HUES64 (cell line): Measurements from ENCODE around the gene LMCD1.

ENCODE experiments used
- H3K27ac ChIP-seq: 2 replicates; pipeline ENCODE4 v1.7.0; 2013; ENCODE audit warnings: low read depth, low read length, inconsistent platforms
- H3K27me3 ChIP-seq: 2 replicates; pipeline ENCODE4 v1.6.1; 2013; ENCODE audit warnings: mild to moderate bottlenecking, low read length; ENCODE audit not compliant: insufficient read depth
- H3K36me3 ChIP-seq: 2 replicates; pipeline ENCODE4 v1.6.1; 2013; ENCODE audit warnings: mild to moderate bottlenecking, low read length; ENCODE audit not compliant: insufficient read depth
- H3K4me1 ChIP-seq: 2 replicates; pipeline ENCODE4 v1.6.1; 2013; ENCODE audit warnings: mild to moderate bottlenecking, low read length, moderate library complexity; ENCODE audit not compliant: insufficient read depth
- H3K4me3 ChIP-seq: 2 replicates; pipeline ENCODE4 v1.5.1; 2013; ENCODE audit warnings: mild to moderate bottlenecking, low read length, moderate library complexity
- H3K9ac ChIP-seq: 2 replicates; pipeline ENCODE4 v1.6.1; 2013; ENCODE audit warnings: mild to moderate bottlenecking, low read depth, low read length
- H3K9me3 ChIP-seq: 2 replicates; pipeline ENCODE4 v1.6.1; 2013; ENCODE audit warnings: low read depth, low read length; ENCODE audit not compliant: insufficient read depth
- WGBS: fragments of 150-250, 120-280 bp; methylation state at CpG from one replicate; pipeline ENCODE4 v1.1.7; 2013; ENCODE audit warnings: missing lambda C conversion rate; 5-methylcytosine and 5-hydroxymethylcytosine counted together

Gene LMCD1

GRCh38 chr3:8553405-8553804 lies 51.8 kb downstream of the LMCD1 start:
- H3K4me3 ChIP-seq: no peak overlapping the region
- peaks cover 15% of the 10 kb centered on the region for H3K4me1 ChIP-seq
- no peak overlapping the region for H3K27ac ChIP-seq
- H3K27me3 ChIP-seq: no peaks in the 10 kb centered on the region
- H3K9me3 ChIP-seq: no peaks in the 10 kb centered on the region
- no peak overlapping the region for H3K9ac ChIP-seq
- WGBS: 92% methylated on average over 6 of the region's 6 CpGs
- H3K36me3 ChIP-seq: peaks cover 47% of the 10 kb centered on the region

DNA sequence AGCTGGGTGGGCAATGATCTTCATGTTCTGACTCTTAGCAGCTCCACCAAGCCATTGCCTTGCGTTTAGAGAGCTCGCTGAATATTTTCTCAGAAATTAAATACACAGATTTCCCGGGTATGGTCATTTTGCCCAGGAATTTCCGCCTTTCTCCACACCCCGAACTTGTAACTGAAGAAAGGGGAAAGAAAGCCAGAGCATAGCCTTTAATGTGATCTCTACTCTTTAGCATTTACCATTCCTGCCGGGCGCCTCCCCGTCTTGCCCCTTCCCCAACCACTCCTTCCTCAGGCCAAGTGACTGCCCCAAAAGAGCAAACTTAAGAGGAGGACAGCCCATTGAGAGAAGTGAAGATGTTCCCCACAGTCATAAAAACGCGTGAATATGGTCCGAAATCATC lies 53.1 kb downstream of the LMCD1 start:
- no peaks in the 10 kb centered on the region for H3K9me3 ChIP-seq
- H3K9ac ChIP-seq: no peak overlapping the region
- H3K4me3 ChIP-seq: no peak overlapping the region
- H3K27me3 ChIP-seq: no peaks in the 10 kb centered on the region
- WGBS: 91% methylated on average over 11 of the region's 11 CpGs
- H3K27ac ChIP-seq: no peak overlapping the region
- H3K4me1 ChIP-seq: peaks cover 15% of the 10 kb centered on the region
- peaks cover 36% of the 10 kb centered on the region for H3K36me3 ChIP-seq

DNA sequence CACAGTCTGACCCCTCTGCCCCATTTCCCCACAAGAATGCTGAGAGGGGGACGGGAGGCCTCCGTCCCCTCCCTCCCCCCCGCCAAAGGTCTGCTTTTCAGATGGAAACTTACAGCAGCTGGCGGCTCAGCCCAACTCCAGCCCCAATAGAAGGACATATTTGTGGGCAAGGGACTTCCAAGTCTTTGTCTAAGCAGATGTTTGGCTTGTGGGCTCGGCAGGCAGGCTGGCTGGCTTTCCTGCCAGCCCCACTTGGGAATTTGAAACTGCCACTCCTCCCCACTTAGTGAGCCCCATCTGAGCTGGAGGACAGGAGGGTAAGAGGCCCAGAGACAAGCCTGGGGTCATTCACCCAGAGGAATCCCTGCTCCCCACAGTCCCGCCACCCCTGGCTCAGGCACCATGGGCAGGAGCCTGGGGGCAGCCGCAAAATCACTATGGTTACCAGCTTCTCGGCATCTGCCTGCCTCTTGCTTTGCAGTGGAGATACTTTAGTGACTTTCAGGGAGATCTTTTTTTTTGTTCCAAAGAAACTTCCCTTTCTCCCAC lies 53.6 kb downstream of the LMCD1 start:
- WGBS: 46% methylated on average over 8 of the region's 8 CpGs
- Histone ChIP-seq H3K27me3 (no peaks in the 10 kb centered on the region), H3K9ac (no peak overlapping the region; the same call in 1 of the 2 replicates), H3K9me3 (no peaks in the 10 kb centered on the region), H3K27ac (peak overlapping the region; percentile 48; the same call in 1 of the 2 replicates), H3K36me3 (peaks cover 31% of the 10 kb centered on the region), H3K4me3 (no peak overlapping the region), H3K4me1 (peaks cover 15% of the 10 kb centered on the region)

- Histone ChIP-seq H3K27ac (no peak overlapping the region), H3K27me3 (no peaks in the 10 kb centered on the region), H3K9ac (no peak overlapping the region), H3K4me3 (no peak overlapping the region), H3K36me3 (peaks cover 24% of the 10 kb centered on the region), H3K9me3 (no peaks in the 10 kb centered on the region), H3K4me1 (peaks cover 15% of the 10 kb centered on the region)
- 91% methylated on average over 5 of the region's 6 CpGs for WGBS
Observed at GRCh38 chr3:8555725-8556472, 54.3 kb downstream of the LMCD1 start.

DNA sequence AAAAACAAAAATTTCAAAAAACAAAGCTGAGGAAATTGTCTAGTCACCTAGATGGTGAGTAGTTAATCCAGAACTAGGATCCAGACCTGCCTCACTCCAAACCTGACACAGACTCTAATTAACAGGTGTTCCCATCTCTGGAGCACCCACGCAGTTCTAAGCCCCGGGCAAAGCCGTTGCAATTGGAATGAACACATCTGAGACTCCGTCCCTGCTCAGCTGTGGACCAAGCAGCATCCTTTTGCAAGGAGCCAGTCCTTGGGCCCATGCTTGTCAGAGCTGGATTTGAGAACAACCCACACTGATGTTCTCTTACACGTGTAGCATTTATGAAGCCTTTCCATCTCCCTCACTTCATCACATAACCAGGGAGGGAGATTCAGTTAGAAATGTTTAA lies 54.8 kb downstream of the LMCD1 start:
- H3K27ac ChIP-seq: no peak overlapping the region
- 95% methylated on average over 5 of the region's 5 CpGs for WGBS

GRCh38 chr3:8557298-8557697 lies 55.7 kb downstream of the LMCD1 start:
- no peak overlapping the region for H3K27ac ChIP-seq
- no peaks in the 10 kb centered on the region for H3K9me3 ChIP-seq
- no peak overlapping the region for H3K4me3 ChIP-seq
- WGBS: 89% methylated on average over 4 of the region's 4 CpGs
- H3K9ac ChIP-seq: no peak overlapping the region
- H3K27me3 ChIP-seq: no peaks in the 10 kb centered on the region
- peaks cover 15% of the 10 kb centered on the region for H3K4me1 ChIP-seq
- H3K36me3 ChIP-seq: peaks cover 15% of the 10 kb centered on the region

More for the DNA sequence above, 54.8 kb downstream of the LMCD1 start:
- no peak overlapping the region for H3K4me3 ChIP-seq
- no peak overlapping the region for H3K9ac ChIP-seq
- H3K36me3 ChIP-seq: peaks cover 19% of the 10 kb centered on the region
- H3K9me3 ChIP-seq: no peaks in the 10 kb centered on the region
- H3K4me1 ChIP-seq: peaks cover 15% of the 10 kb centered on the region
- H3K27me3 ChIP-seq: no peaks in the 10 kb centered on the region

DNA sequence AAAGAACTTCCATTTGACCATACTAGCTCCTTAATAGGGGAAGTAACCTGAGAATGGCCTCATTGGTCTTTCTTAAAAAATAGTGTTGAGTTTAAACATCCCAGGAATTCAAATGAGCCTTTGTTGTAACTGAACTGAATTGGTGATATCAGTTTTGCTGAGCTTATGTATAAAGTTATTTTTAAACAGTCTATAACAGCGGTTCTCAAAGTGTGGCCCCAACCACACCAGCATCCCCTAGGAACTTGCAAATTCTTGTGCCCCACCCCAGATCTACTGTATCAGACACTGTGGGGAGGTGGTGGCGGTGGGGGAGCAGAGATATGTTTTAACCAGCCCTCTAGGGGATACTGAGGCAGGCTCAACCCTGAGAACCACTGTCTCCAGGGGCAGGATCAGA lies 57.0 kb downstream of the LMCD1 start:
- Histone ChIP-seq H3K4me3 (no peak overlapping the region), H3K27ac (no peak overlapping the region), H3K27me3 (no peaks in the 10 kb centered on the region), H3K4me1 (peaks cover 15% of the 10 kb centered on the region), H3K9me3 (no peaks in the 10 kb centered on the region), H3K36me3 (peaks cover 13% of the 10 kb centered on the region; the same call in 1 of the 2 replicates), H3K9ac (no peak overlapping the region)
- 100% methylated on average over 1 of the region's 2 CpGs for WGBS

DNA sequence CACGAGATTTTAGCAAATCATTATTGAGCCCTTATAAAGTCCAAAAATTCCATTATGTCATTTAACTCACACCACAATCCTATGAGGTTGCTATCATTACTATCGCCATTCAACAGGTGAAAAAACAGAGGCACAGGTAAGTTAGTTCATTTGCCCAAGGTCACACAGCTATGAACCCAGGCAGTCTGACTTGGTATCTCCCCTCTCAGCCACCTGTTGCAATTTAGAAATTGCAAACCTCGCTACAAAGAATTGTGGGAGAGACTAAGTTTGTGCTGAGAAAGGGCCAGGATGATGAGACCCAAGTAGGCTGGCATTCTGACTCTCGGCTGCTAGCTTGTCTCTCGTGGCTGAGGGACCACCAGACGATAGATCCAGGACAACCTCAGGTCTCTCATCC lies 57.7 kb downstream of the LMCD1 start:
- Histone ChIP-seq H3K36me3 (peaks cover 16% of the 10 kb centered on the region; the same call in 1 of the 2 replicates), H3K27me3 (no peaks in the 10 kb centered on the region), H3K4me3 (no peak overlapping the region), H3K9me3 (no peaks in the 10 kb centered on the region), H3K9ac (no peak overlapping the region), H3K4me1 (peaks cover 14% of the 10 kb centered on the region), H3K27ac (no peak overlapping the region)
- WGBS: 94% methylated on average over 6 of the region's 6 CpGs

GRCh38 chr3:8560366-8561007 lies 58.9 kb downstream of the LMCD1 start:
- no peak overlapping the region for H3K9ac ChIP-seq
- H3K4me3 ChIP-seq: no peak overlapping the region
- WGBS: 89% methylated on average over 5 of the region's 5 CpGs
- H3K9me3 ChIP-seq: no peaks in the 10 kb centered on the region
- no peaks in the 10 kb centered on the region for H3K27me3 ChIP-seq
- no peak overlapping the region for H3K27ac ChIP-seq
- H3K36me3 ChIP-seq: peaks cover 19% of the 10 kb centered on the region
- H3K4me1 ChIP-seq: 0 out of 2 replicates have a peak, but pooled peaks cover 3% of the 10 kb centered on the region

DNA sequence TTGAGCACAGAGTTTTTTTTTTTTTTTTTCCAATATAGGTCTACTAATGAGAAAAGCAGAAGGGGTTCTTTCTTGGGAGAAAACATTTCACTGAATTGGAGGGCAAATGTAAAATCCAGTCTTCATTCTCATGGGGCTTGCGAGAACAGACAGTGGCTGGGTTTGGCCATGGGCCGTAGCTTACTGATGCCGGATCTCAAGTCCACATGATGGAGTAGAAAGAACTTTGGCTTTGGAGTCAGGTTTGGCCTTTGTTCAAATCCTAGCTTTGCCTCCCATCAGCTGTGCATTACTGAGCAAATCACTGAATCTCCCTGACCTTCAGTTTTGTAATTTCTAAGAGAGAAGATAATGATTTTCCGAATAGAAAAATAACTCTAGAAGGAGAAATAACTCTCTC lies 59.7 kb downstream of the LMCD1 start:
- H3K27ac ChIP-seq: no peak overlapping the region
- H3K36me3 ChIP-seq: peaks cover 28% of the 10 kb centered on the region
- H3K9me3 ChIP-seq: no peaks in the 10 kb centered on the region
- no peaks in the 10 kb centered on the region for H3K4me1 ChIP-seq
- H3K9ac ChIP-seq: no peak overlapping the region
- 95% methylated on average over 4 of the region's 4 CpGs for WGBS
- H3K4me3 ChIP-seq: no peak overlapping the region
- H3K27me3 ChIP-seq: no peaks in the 10 kb centered on the region

DNA sequence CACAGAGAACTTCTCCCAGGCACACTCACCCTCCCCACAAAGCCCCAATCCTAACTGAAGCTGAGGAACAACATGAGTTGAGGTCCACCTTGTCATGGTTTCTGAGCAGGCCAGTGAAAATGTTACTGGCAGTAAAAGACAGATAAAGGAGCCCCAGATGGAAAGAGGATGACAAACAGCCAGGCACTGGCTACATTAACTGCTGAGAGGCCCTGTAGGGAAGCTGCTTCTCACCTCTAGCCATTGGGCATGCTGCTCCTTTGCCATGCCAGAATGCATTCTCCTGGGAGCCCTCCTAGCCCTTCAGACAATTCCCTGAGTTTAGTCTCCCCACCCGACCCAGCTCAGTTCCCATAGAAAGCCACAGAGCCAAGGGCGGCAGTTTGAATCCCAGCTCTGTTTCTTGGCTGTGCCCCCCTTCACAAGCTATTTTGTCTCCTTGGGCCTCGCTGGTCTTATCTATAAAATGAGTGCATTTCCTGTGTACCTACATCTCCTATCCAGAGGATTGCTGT lies 60.5 kb downstream of the LMCD1 start:
- 84% methylated on average over 3 of the region's 3 CpGs for WGBS
- Histone ChIP-seq H3K36me3 (peaks cover 30% of the 10 kb centered on the region), H3K4me1 (no peaks in the 10 kb centered on the region), H3K4me3 (no peak overlapping the region), H3K9ac (no peak overlapping the region), H3K9me3 (no peaks in the 10 kb centered on the region), H3K27ac (no peak overlapping the region), H3K27me3 (no peaks in the 10 kb centered on the region)
